ENCODE measurements around the gene SLC7A9. TPM values are rescaled to one million over a fixed set of nuclear protein-coding genes. Genes with fewer than 3 reads are reported as not detected.

Gene SLC7A9
- polyA plus RNA-seq (2012; ENCODE audit: insufficient read depth, insufficient read length), result not detected

- DNase-seq (ENCODE audit: low read depth, low spot score), result no peak
- no peak within 1 kb of the TSS for H3K4me3 ChIP-seq (ENCODE audit: low read length)
Measured at GRCh38 chr19:32869369-32869965, at the start of gene SLC7A9. Gene SLC7A9 (minus strand): TSS chr19:32869767. CDS start chr19:32868534, 1,233 bp downstream.

GRCh38 chr19:32919365-32919764 lies 49.8 kb upstream of the SLC7A9 start:
- no peak overlapping the region for H3K4me3 ChIP-seq (ENCODE audit: low read length)
- DNase-seq (ENCODE audit: low read depth, low spot score), result no peak

GRCh38 chr19:32917616-32917996 lies 48.0 kb upstream of the SLC7A9 start:
- H3K4me3 ChIP-seq (ENCODE audit: low read length), result no peak overlapping the region
- DNase-seq (ENCODE audit: low read depth, low spot score), result no peak

GRCh38 chr19:32916969-32917615 lies 47.5 kb upstream of the SLC7A9 start:
- no peak for DNase-seq (ENCODE audit: low read depth, low spot score)
- no peak overlapping the region for H3K4me3 ChIP-seq (ENCODE audit: low read length)

GRCh38 chr19:32914879-32915660 lies 45.5 kb upstream of the SLC7A9 start:
- no peak overlapping the region for H3K4me3 ChIP-seq (ENCODE audit: low read length)
- DNase-seq (ENCODE audit: low read depth, low spot score), result no peak

GRCh38 chr19:32911467-32911866 lies 41.9 kb upstream of the SLC7A9 start:
- H3K4me3 ChIP-seq (ENCODE audit: low read length), result no peak overlapping the region
- no peak for DNase-seq (ENCODE audit: low read depth, low spot score)

- no peak for DNase-seq (ENCODE audit: low read depth, low spot score)
- no peak overlapping the region for H3K4me3 ChIP-seq (ENCODE audit: low read length)
Measured at GRCh38 chr19:32910874-32911273, 41.3 kb upstream of the SLC7A9 start.

- no peak overlapping the region for H3K4me3 ChIP-seq (ENCODE audit: low read length)
- DNase-seq (ENCODE audit: low read depth, low spot score), result no peak
Measured at GRCh38 chr19:32910094-32910493, 40.5 kb upstream of the SLC7A9 start.

GRCh38 chr19:32909257-32909656 lies 39.7 kb upstream of the SLC7A9 start:
- no peak for DNase-seq (ENCODE audit: low read depth, low spot score)
- no peak overlapping the region for H3K4me3 ChIP-seq (ENCODE audit: low read length)

- no peak overlapping the region for H3K4me3 ChIP-seq (ENCODE audit: low read length)
- DNase-seq (ENCODE audit: low read depth, low spot score), result no peak
Measured at GRCh38 chr19:32908641-32909190, 39.1 kb upstream of the SLC7A9 start.

GRCh38 chr19:32902448-32902847 lies 32.9 kb upstream of the SLC7A9 start:
- no peak overlapping the region for H3K4me3 ChIP-seq (ENCODE audit: low read length)
- DNase-seq (ENCODE audit: low read depth, low spot score), result no peak

- no peak overlapping the region for H3K4me3 ChIP-seq (ENCODE audit: low read length)
- no peak for DNase-seq (ENCODE audit: low read depth, low spot score)
Measured at GRCh38 chr19:32901504-32902161, 32.1 kb upstream of the SLC7A9 start.

- H3K4me3 ChIP-seq (ENCODE audit: low read length), result no peak overlapping the region
- no peak for DNase-seq (ENCODE audit: low read depth, low spot score)
Measured at GRCh38 chr19:32896516-32897214, 27.1 kb upstream of the SLC7A9 start.

- H3K4me3 ChIP-seq (ENCODE audit: low read length), result no peak overlapping the region
- no peak for DNase-seq (ENCODE audit: low read depth, low spot score)
Measured at GRCh38 chr19:32895384-32895783, 25.8 kb upstream of the SLC7A9 start.

GRCh38 chr19:32891609-32892008 lies 22.0 kb upstream of the SLC7A9 start:
- no peak overlapping the region for H3K4me3 ChIP-seq (ENCODE audit: low read length)
- no peak for DNase-seq (ENCODE audit: low read depth, low spot score)

GRCh38 chr19:32890841-32891240 lies 21.3 kb upstream of the SLC7A9 start:
- H3K4me3 ChIP-seq (ENCODE audit: low read length), result no peak overlapping the region
- DNase-seq (ENCODE audit: low read depth, low spot score), result no peak

- H3K4me3 ChIP-seq (ENCODE audit: low read length), result no peak overlapping the region
- DNase-seq (ENCODE audit: low read depth, low spot score), result no peak
Measured at GRCh38 chr19:32890326-32890725, 20.8 kb upstream of the SLC7A9 start.

- DNase-seq (ENCODE audit: low read depth, low spot score), result no peak
- no peak overlapping the region for H3K4me3 ChIP-seq (ENCODE audit: low read length)
Measured at GRCh38 chr19:32889137-32889934, 19.8 kb upstream of the SLC7A9 start.

Measured in Jurkat, Clone E6-1 (cell line).